Ectodermal cell (in vitro differentiated cells): ENCODE data around the gene PITX3. TPM values are rescaled to one million over a fixed set of nuclear protein-coding genes. Genes with fewer than 3 reads are reported as not detected.
A peak's percentile ranks its signal among the peaks of the same experiment; 100 is the strongest.

ENCODE experiments used
- H3K27ac ChIP-seq: 2 replicates; pipeline ENCODE4 v1.7.0; 2013; ENCODE audit warnings: mild to moderate bottlenecking, low read depth, low read length; ENCODE audit not compliant: insufficient read depth, poor library complexity, severe bottlenecking
- H3K27me3 ChIP-seq: 2 replicates; pipeline ENCODE4 v1.7.0; 2013; ENCODE audit warnings: mild to moderate bottlenecking, low read length; ENCODE audit not compliant: insufficient read depth, control insufficient read depth, poor library complexity, severe bottlenecking
- H3K36me3 ChIP-seq: one replicate; pipeline ENCODE4 v1.7.0; 2013; ENCODE audit warnings: low read length; ENCODE audit not compliant: control insufficient read depth, insufficient read depth
- H3K4me1 ChIP-seq: one replicate; pipeline ENCODE4 v1.7.0; 2013; ENCODE audit warnings: low read length; ENCODE audit not compliant: control insufficient read depth, insufficient read depth
- H3K4me3 ChIP-seq: 2 replicates; pipeline ENCODE4 v1.7.0; 2013; ENCODE audit warnings: low read depth, low read length, control low read depth; ENCODE audit not compliant: insufficient read depth
- H3K9me3 ChIP-seq: 2 replicates; pipeline ENCODE4 v1.7.0; 2013; ENCODE audit warnings: mild to moderate bottlenecking, low read length, moderate library complexity; ENCODE audit not compliant: control insufficient read depth
- WGBS, 2 experiments: methylation state at CpG; one replicate each; pipeline ENCODE4 v1.1.7; 2013; ENCODE audit warnings: missing lambda C conversion rate in 2 of 2; 5-methylcytosine and 5-hydroxymethylcytosine counted together
- polyA plus RNA-seq, 4 experiments: library from polyadenylated mRNA; stranded (reverse); fragments of 50-300 nt; gene quantifications; one replicate each; pipeline ENCODE4 v1.2.3, GENCODE V29; 2013

Gene PITX3
- polyA plus RNA-seq (2013, experiment 1 of 4): 1.2 TPM
- polyA plus RNA-seq (2013, experiment 2 of 4): 1.0 TPM
- 0.64 TPM for polyA plus RNA-seq (2013, experiment 3 of 4)
- polyA plus RNA-seq (2013, experiment 4 of 4): 0.77 TPM

- Histone ChIP-seq H3K27ac (no peak within 1 kb of the TSS), H3K27me3 (peaks cover 74% of the 10 kb centered on the region), H3K36me3 (no peaks in the 10 kb centered on the region), H3K4me1 (peaks cover 16% of the 10 kb centered on the region), H3K9me3 (no peaks in the 10 kb centered on the region), H3K4me3 (peak within 1 kb of the TSS; percentile 38)
- WGBS, 2 experiments: 1% methylated on average over 57 of the region's 57 CpGs
These were observed at the start of gene PITX3 for GRCh38 chr10:102241444-102242117. Gene PITX3 (minus strand): TSS chr10:102241512. CDS start chr10:102232080, 9,432 bp downstream.

GRCh38 chr10:102289840-102290239 is 48.5 kb upstream of the PITX3 start:
- Histone ChIP-seq H3K4me1 (no peaks in the 10 kb centered on the region), H3K9me3 (no peaks in the 10 kb centered on the region), H3K4me3 (no peak overlapping the region), H3K27me3 (no peaks in the 10 kb centered on the region), H3K27ac (no peak overlapping the region), H3K36me3 (no peaks in the 10 kb centered on the region)
- WGBS, 2 experiments: 89 to 95% methylated on average over 3 of the region's 3 CpGs

DNA sequence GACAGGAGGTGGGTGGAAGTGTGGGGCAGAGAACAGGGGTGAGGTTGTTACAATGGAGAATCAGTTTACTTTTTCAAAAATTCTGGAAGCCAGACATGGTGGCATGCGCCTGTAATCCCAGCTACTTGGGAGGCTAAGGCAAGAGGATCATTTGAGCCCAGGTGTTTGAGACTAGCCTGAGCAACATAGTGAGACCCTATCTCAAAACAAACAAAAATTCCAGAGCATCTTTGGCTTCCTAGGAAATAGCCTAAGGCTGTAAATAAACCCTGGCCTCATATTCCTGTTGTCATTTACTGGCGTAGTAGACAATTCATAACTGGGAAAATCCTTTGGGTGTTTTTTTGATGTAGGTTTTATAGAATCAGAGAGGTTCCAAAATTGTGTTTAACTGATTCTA is 48.0 kb upstream of the PITX3 start:
- Histone ChIP-seq H3K9me3 (no peaks in the 10 kb centered on the region), H3K27me3 (no peaks in the 10 kb centered on the region), H3K4me1 (no peaks in the 10 kb centered on the region), H3K4me3 (no peak overlapping the region), H3K36me3 (no peaks in the 10 kb centered on the region), H3K27ac (no peak overlapping the region)
- 93% methylated on average over 2 of the region's 2 CpGs for WGBS, 2 experiments

DNA sequence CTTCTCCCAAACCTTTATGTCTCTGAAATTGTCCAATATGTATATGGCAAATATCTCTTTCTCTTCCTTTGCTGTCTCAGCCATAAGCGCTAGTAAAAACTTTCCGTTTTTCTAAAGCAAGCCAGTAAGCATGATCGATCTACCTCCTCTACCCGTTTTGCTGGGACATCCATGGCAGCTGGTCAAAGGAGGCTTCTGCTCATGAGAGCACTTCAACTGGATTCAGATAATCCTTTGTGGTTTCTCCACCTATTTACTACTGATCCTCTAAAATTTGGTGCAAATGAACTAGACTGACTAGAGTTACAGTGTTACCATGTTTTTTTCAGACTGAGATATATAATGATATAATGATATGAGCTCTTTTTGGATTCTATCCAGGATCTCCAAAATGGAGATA is 46.7 kb upstream of the PITX3 start:
- WGBS, 2 experiments: 94 to 98% methylated on average over 4 of the region's 4 CpGs
- no peak overlapping the region for H3K27ac ChIP-seq
- H3K4me3 ChIP-seq: no peak overlapping the region
- no peaks in the 10 kb centered on the region for H3K36me3 ChIP-seq
- H3K4me1 ChIP-seq: no peaks in the 10 kb centered on the region
- no peaks in the 10 kb centered on the region for H3K27me3 ChIP-seq
- no peaks in the 10 kb centered on the region for H3K9me3 ChIP-seq

GRCh38 chr10:102287538-102287937 is 46.2 kb upstream of the PITX3 start:
- Histone ChIP-seq H3K27ac (no peak overlapping the region), H3K4me3 (no peak overlapping the region), H3K27me3 (no peaks in the 10 kb centered on the region), H3K36me3 (no peaks in the 10 kb centered on the region), H3K9me3 (no peaks in the 10 kb centered on the region), H3K4me1 (no peaks in the 10 kb centered on the region)

DNA sequence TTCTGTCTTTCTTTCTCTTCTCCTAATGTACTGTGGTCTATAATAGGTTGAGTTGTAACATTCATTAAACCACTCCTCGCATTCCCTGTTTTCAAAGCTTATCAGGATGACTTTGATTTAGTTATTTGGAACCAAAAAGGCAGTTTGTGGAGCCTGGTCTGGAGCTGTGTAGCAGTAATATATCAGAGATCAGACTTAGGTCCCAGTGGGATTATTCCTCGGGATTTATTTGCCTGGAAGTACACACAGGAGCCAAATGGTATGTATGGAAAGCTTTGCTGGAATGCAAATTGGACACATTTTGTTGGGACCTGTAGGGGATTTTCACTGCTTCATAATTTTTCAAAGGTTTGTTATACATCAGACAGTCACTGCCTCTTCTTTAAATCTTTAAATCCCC is 44.9 kb upstream of the PITX3 start:
- no peaks in the 10 kb centered on the region for H3K36me3 ChIP-seq
- 91 to 96% methylated on average over 1 to 2 of the region's 2 CpGs for WGBS, 2 experiments
- no peaks in the 10 kb centered on the region for H3K9me3 ChIP-seq
- H3K4me3 ChIP-seq: no peak overlapping the region
- H3K4me1 ChIP-seq: no peaks in the 10 kb centered on the region
- H3K27ac ChIP-seq: no peak overlapping the region
- no peaks in the 10 kb centered on the region for H3K27me3 ChIP-seq

DNA sequence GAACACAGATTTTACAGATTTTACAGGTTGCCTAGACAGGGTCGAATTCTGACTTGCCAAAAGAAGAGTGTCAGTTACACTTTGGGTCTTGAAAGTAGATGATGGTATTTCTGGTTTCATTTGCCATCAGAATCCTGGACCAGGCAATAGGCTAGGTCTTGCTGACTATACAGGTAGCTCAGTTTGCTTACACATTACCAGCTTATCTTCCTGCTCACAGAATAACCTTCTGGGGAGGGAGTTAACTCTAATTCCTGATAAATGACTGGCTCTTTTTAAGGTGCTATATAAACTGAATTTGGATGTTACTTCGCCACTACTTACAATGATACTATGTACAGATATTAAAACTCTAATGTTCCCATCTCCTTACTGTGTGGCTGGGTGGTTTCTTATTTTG is 43.8 kb upstream of the PITX3 start:
- no peaks in the 10 kb centered on the region for H3K27me3 ChIP-seq
- H3K4me3 ChIP-seq: no peak overlapping the region
- 83 to 100% methylated on average over 1 to 2 of the region's 2 CpGs for WGBS, 2 experiments

DNA sequence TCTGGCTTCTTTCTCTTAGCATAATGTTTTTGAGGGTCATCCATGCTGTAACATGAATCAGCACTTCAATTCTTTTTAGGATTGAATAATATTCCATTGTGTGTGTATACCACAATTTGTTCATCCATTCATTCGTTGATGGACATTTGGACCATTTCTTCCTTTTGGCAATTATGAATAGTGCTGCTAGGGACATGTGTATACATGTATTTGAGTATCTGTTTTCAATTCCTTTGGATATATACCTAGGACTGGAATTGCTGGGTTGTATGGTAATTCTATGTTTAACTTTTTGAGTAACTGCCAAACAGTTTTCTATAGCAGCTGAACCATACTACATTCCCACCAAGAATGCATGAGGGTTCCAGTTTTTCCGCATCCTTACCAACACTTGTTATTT is 43.2 kb upstream of the PITX3 start:
- Histone ChIP-seq H3K4me1 (peaks cover 2% of the 10 kb centered on the region), H3K36me3 (no peaks in the 10 kb centered on the region), H3K27me3 (no peaks in the 10 kb centered on the region), H3K27ac (no peak overlapping the region), H3K9me3 (no peaks in the 10 kb centered on the region), H3K4me3 (no peak overlapping the region)
- WGBS, 2 experiments: 100% methylated on average over 2 of the region's 2 CpGs

More for the DNA sequence above, 43.8 kb upstream of the PITX3 start:
- H3K4me1 ChIP-seq: no peaks in the 10 kb centered on the region
- no peaks in the 10 kb centered on the region for H3K36me3 ChIP-seq
- no peaks in the 10 kb centered on the region for H3K9me3 ChIP-seq
- no peak overlapping the region for H3K27ac ChIP-seq

DNA sequence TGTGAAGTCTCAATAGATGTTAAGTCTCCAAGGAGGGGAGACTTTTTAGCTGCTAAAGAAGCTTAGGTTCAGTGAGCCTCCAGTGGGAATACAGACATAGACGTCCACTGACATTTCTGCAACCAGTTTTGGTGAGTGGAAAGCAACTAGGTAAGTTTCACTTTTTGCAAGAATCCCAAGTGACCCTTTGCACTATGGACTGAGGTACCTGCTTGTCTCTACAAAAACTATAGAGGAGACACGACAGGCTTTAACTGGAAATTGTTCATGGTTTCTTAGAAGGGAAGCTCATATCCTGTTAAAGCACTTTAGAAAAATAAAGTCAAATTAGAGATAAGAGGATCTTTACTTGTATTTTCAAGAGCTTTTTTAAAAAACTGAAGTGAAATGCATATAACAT is 42.6 kb upstream of the PITX3 start:
- H3K36me3 ChIP-seq: no peaks in the 10 kb centered on the region
- no peaks in the 10 kb centered on the region for H3K9me3 ChIP-seq

GRCh38 chr10:102283488-102283887 is 42.2 kb upstream of the PITX3 start:
- H3K4me1 ChIP-seq: peaks cover 4% of the 10 kb centered on the region
- no peaks in the 10 kb centered on the region for H3K27me3 ChIP-seq
- H3K27ac ChIP-seq: no peak overlapping the region
- no peaks in the 10 kb centered on the region for H3K9me3 ChIP-seq
- H3K36me3 ChIP-seq: no peaks in the 10 kb centered on the region
- 63 to 70% methylated on average over 2 of the region's 2 CpGs for WGBS, 2 experiments
- H3K4me3 ChIP-seq: no peak overlapping the region

More for the DNA sequence above, 42.6 kb upstream of the PITX3 start:
- no peaks in the 10 kb centered on the region for H3K27me3 ChIP-seq
- H3K4me3 ChIP-seq: no peak overlapping the region
- H3K4me1 ChIP-seq: peaks cover 4% of the 10 kb centered on the region
- no peak overlapping the region for H3K27ac ChIP-seq
- WGBS, 2 experiments: 97 to 98% methylated on average over 2 of the region's 2 CpGs
